K562 (cell line): ENCODE measurements around the gene HOXD4. TPM values are rescaled to one million over a fixed set of nuclear protein-coding genes. Genes with fewer than 3 reads are reported as not detected.

Source experiments
- ATAC-seq: fragments of 200-7000 bp; cut with Tn5 transposase; 3 replicates; pipeline ENCODE4 v1.9.1; 2020; ENCODE audit warnings: moderate library complexity
- BruUV-seq: library from RNA; stranded (reverse); fragments of 400-500 nt; replicated peaks from 2 replicates; lab custom pipeline; 2021; lab: Mats Ljungman, UMichigan
- CTCF ChIA-PET: fragments of 300-600 bp; formaldehyde crosslinking; extraction: SDS; loops from one replicate; lab custom pipeline; 2021; ENCODE audit warnings: low intra/inter-chr PET ratio; lab: Yijun Ruan, JAX
- POLR2A ChIA-PET: fragments of 300-600, 350-650 bp; sonication (Branson Sonifier 250); formaldehyde crosslinking; extraction: SDS; loops from one replicate; lab custom pipeline; 2021; ENCODE audit warnings: antibody characterized with exemption, inconsistent platforms; lab: Yijun Ruan, JAX
- DNase-seq, 4 experiments: peaks; one replicate each; pipeline versions ENCODE4 v3.0.0 to v3.0.0-alpha.2; 2011 to 2018; ENCODE audit warnings: low spot score in 3 of 4, mixed read lengths in 3 of 4; ENCODE audit errors: extremely low read depth in 1 of 4
- FAIRE-seq: peaks from 2 replicates; lab custom pipeline; 2011; peaks lifted over from hg19 to GRCh38; lab: Jason Lieb, UNC
- H2AFZ ChIP-seq: 2 replicates; pipeline ENCODE4 v1.6.0; 2011; ENCODE audit warnings: low read depth, low read length, control low read depth, inconsistent platforms
- H3K27ac ChIP-seq: fragments of 200-600 bp; 3 replicates; pipeline ENCODE4 v1.8.0; 2011; ENCODE audit warnings: low read depth, mild to moderate bottlenecking, control low read depth, inconsistent platforms, low read length, moderate library complexity, mixed read lengths; ENCODE audit errors: extremely low read depth
- H3K27me3 ChIP-seq, 2 experiments: fragments of 300-600 bp in 1 of 2; 2 replicates in 1 of 2; 3 replicates in 1 of 2; pipeline versions ENCODE4 v1.6.0 to v1.8.0; 2011; ENCODE audit warnings: inconsistent platforms in 2 of 2, low read length in 2 of 2, mild to moderate bottlenecking in 1 of 2, mixed read lengths in 1 of 2, moderate library complexity in 1 of 2; ENCODE audit not compliant: control insufficient read depth in 2 of 2, insufficient read depth in 2 of 2
- H3K36me3 ChIP-seq: fragments of 300-600 bp; 3 replicates; pipeline ENCODE4 v1.8.0; 2011; ENCODE audit warnings: mild to moderate bottlenecking, low read length, inconsistent platforms; ENCODE audit not compliant: control insufficient read depth, insufficient read depth
- H3K4me1 ChIP-seq, 2 experiments: fragments of 200-600 bp in 1 of 2; replicated peaks in 1 of 2; 2 replicates in 1 of 2; 3 replicates in 1 of 2; pipeline versions ENCODE4 v1.5.1 to v1.8.0; 2011; ENCODE audit warnings: inconsistent platforms in 2 of 2, low read length in 2 of 2, mild to moderate bottlenecking in 1 of 2, mixed read lengths in 1 of 2, moderate library complexity in 1 of 2; ENCODE audit not compliant: control insufficient read depth in 2 of 2, insufficient read depth in 2 of 2
- H3K4me2 ChIP-seq: 2 replicates; pipeline ENCODE4 v1.6.1; 2011; ENCODE audit warnings: low read length, control low read depth, inconsistent platforms, mixed read lengths; ENCODE audit not compliant: insufficient read depth
- H3K4me3 ChIP-seq: fragments of 200-600 bp; sonication (generic), shearing (Covaris generic); 2 replicates; pipeline ENCODE4 v1.5.1; 2016; ENCODE audit warnings: control low read depth, inconsistent platforms
- H3K79me2 ChIP-seq: fragments of 200-600 bp; 3 replicates; pipeline ENCODE4 v1.8.0; 2011; ENCODE audit warnings: low read length, inconsistent platforms; ENCODE audit not compliant: control insufficient read depth, insufficient read depth
- H3K9ac ChIP-seq, 2 experiments: 2 replicates each; pipeline versions ENCODE4 v1.6.0 to v1.6.1; 2011; ENCODE audit warnings: low read depth in 2 of 2, low read length in 2 of 2, control low read depth in 1 of 2, inconsistent platforms in 1 of 2, mild to moderate bottlenecking in 1 of 2, mixed read lengths in 1 of 2; ENCODE audit not compliant: insufficient read depth in 1 of 2
- H3K9me1 ChIP-seq: one replicate; pipeline ENCODE4 v1.6.0; 2011; ENCODE audit warnings: inconsistent platforms, mild to moderate bottlenecking, low read length, moderate library complexity; ENCODE audit not compliant: control insufficient read depth, insufficient read depth
- H3K9me3 ChIP-seq: replicated peaks from 2 replicates; pipeline ENCODE4 v1.5.1; 2011; ENCODE audit warnings: low read depth, low read length, inconsistent platforms; ENCODE audit not compliant: control insufficient read depth, insufficient read depth
- H4K20me1 ChIP-seq: replicated peaks from 2 replicates; pipeline ENCODE4 v1.6.1; 2011; ENCODE audit warnings: low read length, inconsistent platforms, mixed read lengths; ENCODE audit not compliant: control insufficient read depth, insufficient read depth
- CGGBP1 ChIP-seq: fragments of 250-450 bp; sonication (Bioruptor Pico); IDR thresholded peaks from 2 replicates; pipeline ENCODE4 v1.9.0; 2021; ENCODE audit warnings: mild to moderate bottlenecking
- CREBBP ChIP-seq: IDR thresholded peaks from one replicate; pipeline ENCODE4 v1.6.1; 2012; ENCODE audit warnings: low read depth, mild to moderate bottlenecking, control low read depth, inconsistent platforms, low read length
- DIDO1 ChIP-seq: fragments of 450-650 bp; IDR thresholded peaks from 2 replicates; pipeline ENCODE4 v1.6.1; 2016; ENCODE audit warnings: low read depth, missing biosample characterization, missing genetic modification characterization
- GABPB1 ChIP-seq: sonication (generic); formaldehyde crosslinking; IDR thresholded peaks from 2 replicates; pipeline ENCODE4 v1.8.0; 2022; ENCODE audit warnings: mild to moderate bottlenecking, missing genetic modification reagents
- KAT7 ChIP-seq: sonication (generic); formaldehyde crosslinking; IDR thresholded peaks from 2 replicates; pipeline ENCODE4 v1.8.0; 2022; ENCODE audit warnings: missing genetic modification reagents, mild to moderate bottlenecking, borderline replicate concordance
- MBD2 ChIP-seq: sonication (generic); IDR thresholded peaks from 2 replicates; pipeline ENCODE4 v1.6.1; 2016; ENCODE audit warnings: low read depth, borderline replicate concordance
- MECOM ChIP-seq: fragments of 250-450 bp; sonication (Bioruptor Pico); IDR thresholded peaks from 2 replicates; pipeline ENCODE4 v1.8.0; 2022; ENCODE audit warnings: inconsistent platforms
- NBN ChIP-seq: fragments of 450-650 bp; IDR thresholded peaks from 2 replicates; pipeline ENCODE4 v1.6.1; 2016; ENCODE audit warnings: low read depth, mild to moderate bottlenecking
- PKNOX1 ChIP-seq: fragments of 450-650 bp; IDR thresholded peaks from 2 replicates; pipeline ENCODE4 v1.6.1; 2016
- RNF219 ChIP-seq: fragments of 250-450 bp; sonication (Bioruptor Pico); IDR thresholded peaks from 2 replicates; pipeline ENCODE4 v1.5.0; 2022; ENCODE audit warnings: mild to moderate bottlenecking
- SAFB ChIP-seq: fragments of 200-400 bp; formaldehyde crosslinking; IDR thresholded peaks from 2 replicates; pipeline ENCODE4 v1.6.1; 2017; ENCODE audit warnings: low read depth, low read length, borderline replicate concordance
- VEZF1 ChIP-seq: fragments of 200-800 bp; sonication (Bioruptor generic); IDR thresholded peaks from 2 replicates; pipeline ENCODE4 v1.6.1; 2017; ENCODE audit warnings: missing genetic modification characterization, missing compliant biosample characterization
- ZBTB1 ChIP-seq: sonication (generic); formaldehyde crosslinking; IDR thresholded peaks from 2 replicates; pipeline ENCODE4 v1.8.1; 2023; ENCODE audit warnings: missing genetic modification reagents, low read depth, mild to moderate bottlenecking, borderline replicate concordance
- ZNF134 ChIP-seq: fragments of 250-450 bp; sonication (Bioruptor Pico); conservative IDR thresholded peaks from 2 replicates; pipeline ENCODE4 v1.4.0; 2020
- ZNF384 ChIP-seq: IDR thresholded peaks from 2 replicates; pipeline ENCODE4 v1.6.1; 2012; ENCODE audit warnings: low read depth, low read length, improper control_type of control experiment
- ZSCAN29 ChIP-seq: fragments of 450-650 bp; IDR thresholded peaks from 2 replicates; pipeline ENCODE4 v1.6.1; 2017
- WGBS: fragments of 100-300 bp; shearing (Covaris generic); methylation state at CpG from one replicate; pipeline ENCODE4 v1.1.6; 2016; ENCODE audit warnings: low coverage, mixed read lengths; ENCODE audit not compliant: insufficient coverage; ENCODE audit errors: missing lambda C conversion rate; 5-methylcytosine and 5-hydroxymethylcytosine counted together
- in situ Hi-C: fragments of 300-500 bp; cut with MboI; formaldehyde crosslinking; loops from 4 replicates; pipeline ENCODE4 v1.15.0; 2018; ENCODE audit warnings: inconsistent platforms, mixed read lengths
- intact Hi-C: fragments of 100-400 bp; cut with micrococcal nuclease; formaldehyde crosslinking; loops from 2 replicates; pipeline ENCODE4 v1.14.2; 2022
- polyA plus RNA-seq, 8 experiments: library from polyadenylated mRNA; depleted of rRNA in 4 of 8; stranded (reverse) in 5 of 8; unstranded in 3 of 8; fragments of >200 nt; fragmentation: Nextera tagmentation in 2 of 8; fragmentation: Illumina TruSeq in 1 of 8; extraction: Ambion mirVana in 2 of 8; extraction: Trizol in 1 of 8; gene quantifications; 2 replicates each; pipeline versions ENCODE4 v1.2.1 to v1.2.3, GENCODE V29; 2011 to 2014; ENCODE audit warnings: inconsistent platforms in 1 of 8, missing spikeins in 1 of 8
- total RNA-seq, 7 experiments: library from RNA; depleted of rRNA in 6 of 7; stranded (reverse); fragments of >200 nt in 6 of 7; fragmentation: Illumina TruSeq in 2 of 7; extraction: Trizol in 2 of 7; gene quantifications; 2 replicates each; pipeline versions ENCODE4 v1.2.1 to v1.2.3, GENCODE V29; 2011 to 2021; ENCODE audit warnings: low replicate concordance in 1 of 7

Gene HOXD4
- total and polyA plus RNA-seq, 9 of the 15 experiments (the other 6 are each of a cell fraction or from before 2014, with no cell fraction given): not detected

GRCh38 chr2:176184749-176185148, 33.4 kb downstream of the HOXD4 start:
- Histone ChIP-seq H3K36me3 (no peaks in the 10 kb centered on the region), H3K4me3 (no peak overlapping the region), H3K4me1 (peaks cover 0 to 13% of the 10 kb centered on the region in 2 experiments; a peak in 2 of 5 replicates), H3K9me3 (no peaks in the 10 kb centered on the region), H3K4me2 (no peak overlapping the region), H3K27me3 (peaks cover 44 to 58% of the 10 kb centered on the region in 2 experiments), H3K79me2 (no peaks in the 10 kb centered on the region), H3K27ac (no peak overlapping the region), H3K9me1 (no peaks in the 10 kb centered on the region), H4K20me1 (no peaks in the 10 kb centered on the region), H3K9ac (no peak overlapping the region), H2AFZ (no peak overlapping the region)
- intact Hi-C loops: no loop called here
- no TSS peak for BruUV-seq
- FAIRE-seq (no peak), DNase-seq (no peak), ATAC-seq (no peak)
- in situ Hi-C loops: no loop called here
- WGBS: 0% methylated on average over 2 of the region's 2 CpGs
- POLR2A ChIA-PET: interaction anchor here (1.0 kb wide), 1 partner anchor 15 kb away, joined by 4 read pairs; no protein-coding TSS in a partner anchor
- CTCF ChIA-PET: no interaction called here
- TF ChIP-seq GABPB1 (CRISPR knock-in tag) (no peak), PKNOX1 (no peak), VEZF1 (no peak), ZSCAN29 (no peak), CGGBP1 (CRISPR knock-in tag) (no peak), ZBTB1 (no peak), ZNF384 (no peak), NBN (no peak), DIDO1 (no peak), CREBBP (no peak), MECOM (CRISPR knock-in tag) (no peak), ZNF134 (no peak), MBD2 (no peak), RNF219 (CRISPR knock-in tag) (no peak), KAT7 (no peak), SAFB (no peak)
